ENCODE data around the gene AMPH.

AMPH gene

DNA sequence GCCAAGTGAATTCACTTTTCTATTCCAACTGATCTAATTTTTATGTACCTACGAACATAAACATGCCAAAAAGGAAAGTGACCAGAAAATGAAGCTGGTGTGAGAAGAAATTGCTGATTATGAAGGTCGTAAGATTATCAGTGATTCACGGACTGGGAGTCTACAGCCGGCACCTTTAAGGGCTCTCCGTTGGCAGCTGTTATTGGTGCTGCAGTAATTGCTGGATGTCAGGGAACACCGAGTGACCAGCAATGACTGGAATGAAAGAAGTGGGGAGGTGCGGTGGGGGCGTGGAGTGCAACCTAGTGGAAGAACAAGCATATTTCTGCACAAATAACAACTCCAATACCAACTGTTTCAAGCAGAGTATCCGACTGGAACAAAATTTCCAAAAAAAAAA, 247.9 kb downstream of the AMPH start:
- Histone ChIP-seq H3K9ac (ENCODE audit: low read length) (no peak overlapping the region), H2AFZ (ENCODE audit: low read depth, low read length, severe bottlenecking) (no peak overlapping the region), H3K36me3 (ENCODE audit: low read length) (no peaks in the 10 kb centered on the region), H3F3A (ENCODE audit: insufficient read depth) (no peaks in the 10 kb centered on the region), H3K79me2 (ENCODE audit: insufficient read depth, low read length) (no peaks in the 10 kb centered on the region), H3K9me3 (ENCODE audit: insufficient read depth, low read length) (no peaks in the 10 kb centered on the region), H3K4me2 (ENCODE audit: low read depth, low read length, poor library complexity, severe bottlenecking) (no peak overlapping the region), H3K9me2 (replicated peaks; ENCODE audit: insufficient read depth, low read length) (no peaks in the 10 kb centered on the region), H4K20me1 (ENCODE audit: low read depth, low read length) (no peaks in the 10 kb centered on the region), H3K4me3 (ENCODE audit: insufficient read depth, low read length, poor library complexity, severe bottlenecking) (no peak overlapping the region), H3K27me3 (ENCODE audit: low read length) (no peaks in the 10 kb centered on the region), H3K27ac (ENCODE audit: low read depth, low read length) (no peak overlapping the region)
- no peak for TF ChIP-seq EZH2phosphoT487 (conservative IDR thresholded peaks at IDR 0.05; ENCODE audit: low read length)
- TF ChIP-seq, protein P1, sequence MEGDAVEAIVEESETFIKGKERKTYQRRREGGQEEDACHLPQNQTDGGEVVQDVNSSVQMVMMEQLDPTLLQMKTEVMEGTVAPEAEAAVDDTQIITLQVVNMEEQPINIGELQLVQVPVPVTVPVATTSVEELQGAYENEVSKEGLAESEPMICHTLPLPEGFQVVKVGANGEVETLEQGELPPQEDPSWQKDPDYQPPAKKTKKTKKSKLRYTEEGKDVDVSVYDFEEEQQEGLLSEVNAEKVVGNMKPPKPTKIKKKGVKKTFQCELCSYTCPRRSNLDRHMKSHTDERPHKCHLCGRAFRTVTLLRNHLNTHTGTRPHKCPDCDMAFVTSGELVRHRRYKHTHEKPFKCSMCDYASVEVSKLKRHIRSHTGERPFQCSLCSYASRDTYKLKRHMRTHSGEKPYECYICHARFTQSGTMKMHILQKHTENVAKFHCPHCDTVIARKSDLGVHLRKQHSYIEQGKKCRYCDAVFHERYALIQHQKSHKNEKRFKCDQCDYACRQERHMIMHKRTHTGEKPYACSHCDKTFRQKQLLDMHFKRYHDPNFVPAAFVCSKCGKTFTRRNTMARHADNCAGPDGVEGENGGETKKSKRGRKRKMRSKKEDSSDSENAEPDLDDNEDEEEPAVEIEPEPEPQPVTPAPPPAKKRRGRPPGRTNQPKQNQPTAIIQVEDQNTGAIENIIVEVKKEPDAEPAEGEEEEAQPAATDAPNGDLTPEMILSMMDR (IDR thresholded peaks at IDR 0.05; ENCODE audit: insufficient read depth, low read length, poor library complexity, severe bottlenecking), result no peak

DNA sequence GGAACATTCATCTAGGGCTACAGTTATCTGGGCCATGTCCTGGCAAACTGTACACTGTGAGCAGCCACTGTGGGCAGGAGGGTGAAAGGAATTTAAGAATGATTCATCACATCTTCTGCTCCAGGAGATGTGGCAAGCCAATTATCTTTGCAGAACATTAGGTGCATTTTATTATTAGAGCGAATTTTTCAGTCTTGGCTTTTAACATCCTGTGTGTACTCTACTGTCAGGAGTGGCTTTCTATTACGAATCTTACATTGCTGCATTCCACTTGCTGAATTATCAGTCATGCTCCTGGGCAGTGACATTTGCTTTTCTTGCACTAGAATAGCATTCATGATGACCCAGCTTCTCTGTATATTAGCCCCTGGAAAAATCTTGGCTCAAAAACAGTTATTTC, 248.5 kb downstream of the AMPH start:
- Histone ChIP-seq H3K9me2 (replicated peaks; ENCODE audit: insufficient read depth, low read length) (no peaks in the 10 kb centered on the region), H3K27me3 (ENCODE audit: low read length) (no peaks in the 10 kb centered on the region), H3K9ac (ENCODE audit: low read length) (no peak overlapping the region), H3K79me2 (ENCODE audit: insufficient read depth, low read length) (no peaks in the 10 kb centered on the region), H3K27ac (ENCODE audit: low read depth, low read length) (no peak overlapping the region), H4K20me1 (ENCODE audit: low read depth, low read length) (no peaks in the 10 kb centered on the region), H2AFZ (ENCODE audit: low read depth, low read length, severe bottlenecking) (no peak overlapping the region), H3K9me3 (ENCODE audit: insufficient read depth, low read length) (no peaks in the 10 kb centered on the region), H3F3A (ENCODE audit: insufficient read depth) (no peaks in the 10 kb centered on the region), H3K4me3 (ENCODE audit: insufficient read depth, low read length, poor library complexity, severe bottlenecking) (no peak overlapping the region), H3K4me2 (ENCODE audit: low read depth, low read length, poor library complexity, severe bottlenecking) (no peak overlapping the region), H3K36me3 (ENCODE audit: low read length) (no peaks in the 10 kb centered on the region)
- TF ChIP-seq EZH2phosphoT487 (conservative IDR thresholded peaks at IDR 0.05; ENCODE audit: low read length), result no peak
- TF ChIP-seq, protein P1 (IDR thresholded peaks at IDR 0.05; ENCODE audit: insufficient read depth, low read length, poor library complexity, severe bottlenecking), result no peak

DNA sequence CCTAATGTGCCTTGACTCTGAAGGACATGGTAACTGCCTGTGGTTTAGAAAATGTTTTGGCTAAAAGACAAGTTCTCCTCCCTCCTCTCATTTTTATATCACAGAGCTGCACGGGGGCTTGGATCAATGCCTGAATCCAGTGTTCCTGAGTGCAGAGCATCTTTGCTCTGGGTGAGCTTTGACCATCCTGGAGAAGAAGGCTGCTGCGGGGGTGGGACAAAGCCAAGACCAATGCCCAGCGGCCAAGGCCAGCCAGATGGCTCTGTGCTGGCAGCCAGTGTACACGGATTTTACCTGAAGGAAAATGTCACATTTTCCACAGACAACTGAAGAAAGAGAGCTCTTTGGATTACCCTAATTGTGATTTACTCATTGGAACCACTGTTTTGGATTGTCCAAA, 255.7 kb downstream of the AMPH start:
- H3K9me3 ChIP-seq (ENCODE audit: insufficient read depth, low read length), result no peaks in the 10 kb centered on the region
- H4K20me1 ChIP-seq (ENCODE audit: low read depth, low read length), result no peaks in the 10 kb centered on the region
- H3K27ac ChIP-seq (ENCODE audit: low read depth, low read length), result no peak overlapping the region
- H3K79me2 ChIP-seq (ENCODE audit: insufficient read depth, low read length), result no peaks in the 10 kb centered on the region
- H3K9me2 ChIP-seq (replicated peaks; ENCODE audit: insufficient read depth, low read length), result no peaks in the 10 kb centered on the region
- H3K4me2 ChIP-seq (ENCODE audit: low read depth, low read length, poor library complexity, severe bottlenecking), result no peak overlapping the region
- TF ChIP-seq, protein P1 (IDR thresholded peaks at IDR 0.05; ENCODE audit: insufficient read depth, low read length, poor library complexity, severe bottlenecking), result no peak
- no peak for TF ChIP-seq EZH2phosphoT487 (conservative IDR thresholded peaks at IDR 0.05; ENCODE audit: low read length)
- H3K27me3 ChIP-seq (ENCODE audit: low read length), result no peaks in the 10 kb centered on the region
- H3K9ac ChIP-seq (ENCODE audit: low read length), result no peak overlapping the region
- no peak overlapping the region for H2AFZ ChIP-seq (ENCODE audit: low read depth, low read length, severe bottlenecking)
- no peaks in the 10 kb centered on the region for H3K36me3 ChIP-seq (ENCODE audit: low read length)
- H3F3A ChIP-seq (ENCODE audit: insufficient read depth), result no peaks in the 10 kb centered on the region
- H3K4me3 ChIP-seq (ENCODE audit: insufficient read depth, low read length, poor library complexity, severe bottlenecking), result no peak overlapping the region

Data from SU-DHL-6 (cell line).